Thoracic aorta (tissue), 2 donors: ENCODE data around the gene MAG. TPM values are rescaled to one million over a fixed set of nuclear protein-coding genes. Genes with fewer than 3 reads are reported as not detected.
"Not testable (repeated sequence)": the region's sequence is repeated elsewhere in the genome, so short reads cannot be mapped to it uniquely, and the experiment has no call there.

ENCODE experiments used
- ATAC-seq: fragments of 150-250 bp; one replicate; pipeline ENCODE4 v1.8.0; 2017; ENCODE audit warnings: low read depth; ENCODE audit not compliant: insufficient number of reproducible peaks, low FRiP score
- DNase-seq: peaks from one replicate; pipeline ENCODE4 v3.0.0-alpha.2; 2020; ENCODE audit warnings: low spot score
- H3K27ac ChIP-seq, 2 donors: fragments of 200-600 bp; sonication (generic); 1 replicate in 1 of 2; 2 replicates in 1 of 2; pipeline ENCODE4 v1.5.1; 2016; ENCODE audit warnings: mild to moderate bottlenecking in 2 of 2, moderate library complexity in 2 of 2
- H3K27me3 ChIP-seq: fragments of 200-600 bp; sonication (generic); replicated peaks from 2 replicates; pipeline ENCODE4 v1.6.0; 2016; ENCODE audit warnings: mild to moderate bottlenecking; ENCODE audit not compliant: insufficient read depth
- H3K36me3 ChIP-seq: fragments of 200-600 bp; sonication (generic); one replicate; pipeline ENCODE4 v1.5.1; 2016
- H3K4me1 ChIP-seq, 2 donors: fragments of 200-600 bp; sonication (generic); 1 replicate in 1 of 2; 2 replicates in 1 of 2; pipeline versions ENCODE4 v1.5.1 to v1.6.0; 2016; ENCODE audit warnings: low read depth in 2 of 2, mild to moderate bottlenecking in 1 of 2; ENCODE audit not compliant: control insufficient read depth in 1 of 2
- H3K4me3 ChIP-seq: fragments of 200-600 bp; sonication (generic); 2 replicates; pipeline ENCODE4 v1.5.1; 2016; ENCODE audit warnings: mild to moderate bottlenecking
- H3K9me3 ChIP-seq: fragments of 200-600 bp; sonication (generic); 2 replicates; pipeline ENCODE4 v1.5.1; 2016
- total RNA-seq, 2 donors: library from RNA; depleted of rRNA; stranded (reverse); fragments of >200 nt; gene quantifications; one replicate each; pipeline versions ENCODE4 v1.1.0 to v1.2.3, GENCODE V29; 2016
- TF ChIP-seq, protein P1 (sequence below): fragments of 200-600 bp; sonication (generic); IDR thresholded peaks from one replicate; pipeline ENCODE4 v1.5.1; 2019; ENCODE audit warnings: antibody characterized with exemption

The MAG gene
- total RNA-seq, 2 donors from 2014 or later, result 2.8 TPM; not detected in 1

DNA sequence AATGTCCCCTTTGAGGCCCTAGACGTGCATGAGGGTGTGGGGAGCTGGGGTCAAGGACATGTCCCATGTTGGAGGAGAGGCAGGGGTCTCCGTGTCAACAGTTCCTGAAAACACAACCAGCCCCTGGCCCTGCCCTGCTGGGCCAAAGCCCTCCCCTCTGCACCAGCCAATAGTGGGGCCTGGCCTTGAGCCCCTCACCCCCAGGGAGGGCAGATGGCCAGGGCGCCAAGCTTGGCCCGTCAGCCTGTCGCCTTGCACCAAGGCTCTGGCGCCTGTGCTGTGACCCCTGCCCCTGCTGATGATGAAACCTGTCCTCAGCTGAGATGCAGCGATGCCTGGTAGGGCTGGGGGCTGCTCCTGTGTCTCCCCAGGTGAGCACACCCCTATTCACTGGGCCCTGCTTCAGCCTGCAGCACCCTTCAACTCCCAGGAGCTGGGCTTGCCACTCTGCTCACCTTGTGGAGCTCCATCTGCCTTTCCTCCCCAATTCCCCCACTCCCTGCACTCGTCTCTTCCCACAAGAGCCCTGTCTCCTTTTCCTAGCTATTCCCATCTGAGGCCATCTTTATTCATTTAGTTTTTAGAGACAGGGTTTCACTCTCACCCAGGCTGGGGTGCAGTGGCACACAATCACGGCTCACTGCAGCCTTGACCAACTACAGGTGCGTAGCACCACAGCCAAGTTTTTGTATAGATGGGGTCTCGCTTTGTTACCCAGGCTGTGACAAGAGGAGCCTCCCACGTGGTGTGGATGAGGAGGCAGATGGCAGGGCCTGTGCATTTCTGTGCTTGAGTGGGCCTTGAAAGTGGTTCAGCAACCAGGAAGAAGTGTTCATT, 11.8 kb upstream of the MAG start:
- no peak for ATAC-seq
- Histone ChIP-seq H3K36me3 (peaks cover 24% of the 10 kb centered on the region), H3K9me3 (no peaks in the 10 kb centered on the region), H3K4me1 (no peaks in the 10 kb centered on the region), H3K27me3 (no peaks in the 10 kb centered on the region), H3K27ac (no peak overlapping the region), H3K4me3 (no peak overlapping the region)
- DNase-seq, result no peak
- TF ChIP-seq, protein P1, sequence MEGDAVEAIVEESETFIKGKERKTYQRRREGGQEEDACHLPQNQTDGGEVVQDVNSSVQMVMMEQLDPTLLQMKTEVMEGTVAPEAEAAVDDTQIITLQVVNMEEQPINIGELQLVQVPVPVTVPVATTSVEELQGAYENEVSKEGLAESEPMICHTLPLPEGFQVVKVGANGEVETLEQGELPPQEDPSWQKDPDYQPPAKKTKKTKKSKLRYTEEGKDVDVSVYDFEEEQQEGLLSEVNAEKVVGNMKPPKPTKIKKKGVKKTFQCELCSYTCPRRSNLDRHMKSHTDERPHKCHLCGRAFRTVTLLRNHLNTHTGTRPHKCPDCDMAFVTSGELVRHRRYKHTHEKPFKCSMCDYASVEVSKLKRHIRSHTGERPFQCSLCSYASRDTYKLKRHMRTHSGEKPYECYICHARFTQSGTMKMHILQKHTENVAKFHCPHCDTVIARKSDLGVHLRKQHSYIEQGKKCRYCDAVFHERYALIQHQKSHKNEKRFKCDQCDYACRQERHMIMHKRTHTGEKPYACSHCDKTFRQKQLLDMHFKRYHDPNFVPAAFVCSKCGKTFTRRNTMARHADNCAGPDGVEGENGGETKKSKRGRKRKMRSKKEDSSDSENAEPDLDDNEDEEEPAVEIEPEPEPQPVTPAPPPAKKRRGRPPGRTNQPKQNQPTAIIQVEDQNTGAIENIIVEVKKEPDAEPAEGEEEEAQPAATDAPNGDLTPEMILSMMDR, result no peak

DNA sequence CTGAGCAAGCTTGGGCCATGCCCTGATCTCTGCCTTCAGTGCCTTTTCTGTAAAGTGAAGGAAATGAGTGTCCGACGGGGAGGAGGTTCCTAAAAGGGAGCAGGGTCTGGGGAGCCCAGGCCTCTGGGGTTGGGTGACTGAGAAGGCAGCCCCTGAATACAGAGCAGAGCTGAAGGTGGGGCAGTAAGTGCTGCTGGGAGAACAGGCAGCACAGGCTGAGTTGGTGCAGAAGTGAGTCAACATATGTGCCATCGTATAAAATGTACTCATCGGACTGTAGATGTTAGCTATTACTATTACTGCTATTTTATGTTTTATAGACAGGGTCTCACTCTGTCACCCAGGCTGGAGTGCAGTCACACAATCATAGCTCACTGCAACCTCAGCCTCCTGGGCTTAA, 10.7 kb upstream of the MAG start:
- H3K27ac ChIP-seq, result no peak overlapping the region
- TF ChIP-seq, protein P1, result no peak
- H3K36me3 ChIP-seq, result peaks cover 21% of the 10 kb centered on the region
- H3K4me1 ChIP-seq, result no peaks in the 10 kb centered on the region
- H3K4me3 ChIP-seq, result no peak overlapping the region
- no peaks in the 10 kb centered on the region for H3K9me3 ChIP-seq
- ATAC-seq (no peak), DNase-seq (no peak)
- no peaks in the 10 kb centered on the region for H3K27me3 ChIP-seq

DNA sequence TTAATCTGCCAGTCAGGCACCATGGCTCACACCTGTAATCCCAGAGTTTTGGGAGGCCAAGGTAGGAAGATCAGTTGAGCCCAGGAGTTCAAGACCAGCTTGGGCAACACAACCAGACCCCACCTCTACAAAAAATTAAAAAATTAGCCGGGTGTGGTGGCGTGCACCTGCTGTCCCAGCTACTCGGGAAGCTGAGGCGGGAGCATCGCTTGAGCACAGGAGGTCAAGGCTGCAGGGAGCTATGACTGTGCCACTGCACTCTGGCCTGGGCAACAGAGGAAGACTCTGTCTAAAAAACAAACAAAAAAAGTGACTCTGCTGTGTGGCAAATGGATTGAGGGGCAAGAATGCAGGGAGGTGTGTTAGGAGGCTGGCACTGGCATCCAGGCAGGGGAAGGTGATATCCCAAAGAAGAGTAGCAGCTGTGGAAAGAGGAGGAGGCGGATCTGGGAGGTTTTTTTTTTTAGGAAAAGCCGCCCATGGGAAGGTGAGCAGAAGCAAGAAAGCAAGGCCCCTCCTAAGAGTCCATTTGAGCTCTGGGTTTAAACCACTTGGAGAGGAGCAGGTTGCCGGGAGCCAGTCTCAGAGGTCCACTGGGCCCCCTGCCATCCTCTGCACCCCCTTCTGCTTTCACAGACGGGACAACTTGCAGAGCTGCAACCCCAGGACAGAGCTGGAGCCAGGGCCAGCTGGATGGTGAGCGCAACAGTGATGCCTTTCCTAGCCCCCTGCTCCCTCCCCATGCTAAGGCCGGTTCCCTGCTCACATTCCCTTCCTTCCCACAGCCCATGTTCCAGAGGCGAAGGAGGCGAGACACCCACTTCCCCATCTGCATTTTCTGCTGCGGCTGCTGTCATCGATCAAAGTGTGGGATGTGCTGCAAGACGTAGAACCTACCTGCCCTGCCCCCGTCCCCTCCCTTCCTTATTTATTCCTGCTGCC, 7.5 kb upstream of the MAG start:
- H3K27ac ChIP-seq, result no peak overlapping the region
- H3K27me3 ChIP-seq, result no peaks in the 10 kb centered on the region
- H3K4me1 ChIP-seq, result no peaks in the 10 kb centered on the region
- TF ChIP-seq, protein P1, result no peak
- peaks cover under 1% of the 10 kb centered on the region for H3K36me3 ChIP-seq
- DNase-seq, result no peak
- H3K9me3 ChIP-seq, result no peaks in the 10 kb centered on the region
- no peak overlapping the region for H3K4me3 ChIP-seq
- no peak for ATAC-seq

DNA sequence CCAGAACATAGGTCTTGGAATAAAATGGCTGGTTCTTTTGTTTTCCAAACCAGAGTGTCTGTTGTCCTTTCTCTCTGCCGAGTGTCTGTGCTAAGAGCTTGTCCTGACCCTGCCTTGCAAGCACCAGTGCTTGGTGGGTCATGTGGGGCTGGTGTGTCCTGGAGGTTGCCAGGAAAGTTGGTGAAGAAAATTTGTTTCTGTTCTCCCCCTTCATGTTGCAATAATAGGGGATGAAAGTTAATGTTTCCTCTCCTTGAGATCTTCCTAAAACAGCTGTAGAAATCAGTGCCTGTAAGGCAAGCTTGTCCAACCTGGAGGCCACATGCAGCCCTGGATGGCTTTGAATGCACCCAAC, 6.9 kb upstream of the MAG start:
- Histone ChIP-seq H3K36me3 (no peaks in the 10 kb centered on the region), H3K4me3 (no peak overlapping the region), H3K9me3 (no peaks in the 10 kb centered on the region), H3K27me3 (no peaks in the 10 kb centered on the region), H3K4me1 (no peaks in the 10 kb centered on the region), H3K27ac (no peak overlapping the region)
- TF ChIP-seq, protein P1, result no peak
- ATAC-seq (no peak), DNase-seq (no peak)

DNA sequence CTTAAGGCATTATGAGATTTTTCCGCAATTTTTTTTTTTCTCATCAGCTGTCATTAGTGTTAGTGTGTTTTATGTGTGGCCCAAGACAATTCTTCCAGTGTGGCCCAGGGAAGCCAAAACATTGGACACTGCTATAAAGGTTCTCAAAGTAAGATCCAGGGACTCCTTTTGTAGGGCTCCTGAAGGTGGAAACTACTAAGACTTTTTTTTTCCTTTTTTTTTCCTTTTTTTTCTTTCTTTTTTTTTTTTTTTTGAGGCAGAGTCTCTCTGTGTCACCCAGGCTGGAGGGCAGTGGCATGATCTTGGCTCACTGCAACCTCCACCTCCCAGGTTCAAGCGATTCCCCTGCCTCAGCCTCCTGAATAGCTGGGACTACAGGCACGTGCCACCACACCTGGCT, 6.5 kb upstream of the MAG start:
- H3K4me1 ChIP-seq, DNase-seq, ATAC-seq, H3K27ac ChIP-seq, H3K36me3 ChIP-seq, H3K4me3 ChIP-seq, H3K9me3 ChIP-seq, H3K27me3 ChIP-seq: not testable (repeated sequence)

DNA sequence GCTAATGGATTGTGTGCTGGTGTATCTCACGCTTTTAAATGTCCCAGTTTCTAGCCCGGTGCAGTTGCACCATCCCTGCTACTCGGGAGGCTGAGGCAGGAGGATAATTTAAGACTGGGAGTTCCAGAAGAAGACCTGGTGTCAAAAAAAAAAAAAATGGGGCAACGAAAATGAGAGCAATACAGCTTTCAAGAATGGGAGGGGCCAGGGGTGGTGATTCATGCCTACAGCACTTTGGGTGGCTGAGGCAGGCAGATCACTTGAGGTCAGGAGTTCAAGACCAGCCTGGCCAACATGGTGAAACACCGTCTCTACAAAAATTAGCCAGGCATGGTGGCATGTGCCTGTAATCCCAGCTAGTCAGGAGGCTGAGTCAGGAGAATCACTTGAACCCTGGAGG, 5.9 kb upstream of the MAG start:
- not testable (repeated sequence) for H3K36me3 ChIP-seq, H3K27me3 ChIP-seq, ATAC-seq, DNase-seq, H3K4me3 ChIP-seq, H3K9me3 ChIP-seq, H3K27ac ChIP-seq, H3K4me1 ChIP-seq
